Calu3 (cell line): ENCODE measurements around the gene CSMD2. TPM values are rescaled to one million over a fixed set of nuclear protein-coding genes. Genes with fewer than 3 reads are reported as not detected.

Experiments used
- BruUV-seq: library from RNA; stranded (reverse); fragments of 400-500 nt; replicated peaks from 2 replicates; lab custom pipeline; 2021; lab: Mats Ljungman, UMichigan
- CTCF ChIA-PET: fragments of 300-600 bp; sonication (Branson Sonifier 250); formaldehyde crosslinking; loops from one replicate; lab custom pipeline; 2022; ENCODE audit warnings: antibody characterized with exemption; lab: Charles Lee
- DNase-seq: peaks from one replicate; pipeline ENCODE4 v3.0.0; 2022
- H3K27ac Mint-ChIP-seq: one replicate; pipeline ENCODE4 v1.8.0; 2022; ENCODE audit warnings: mixed read lengths; ENCODE audit not compliant: unreplicated experiment
- H3K27me3 Mint-ChIP-seq: one replicate; pipeline ENCODE4 v1.8.0; 2022; ENCODE audit warnings: mixed read lengths; ENCODE audit not compliant: unreplicated experiment
- H3K36me3 Mint-ChIP-seq: one replicate; pipeline ENCODE4 v1.8.0; 2022; ENCODE audit warnings: mild to moderate bottlenecking, moderate library complexity, mixed read lengths; ENCODE audit not compliant: insufficient read depth, unreplicated experiment
- H3K4me1 Mint-ChIP-seq: one replicate; pipeline ENCODE4 v1.8.0; 2022; ENCODE audit warnings: mild to moderate bottlenecking, low read depth, mixed read lengths; ENCODE audit not compliant: unreplicated experiment
- H3K4me3 Mint-ChIP-seq: one replicate; pipeline ENCODE4 v1.8.0; 2022; ENCODE audit warnings: mild to moderate bottlenecking, low read depth, moderate library complexity, mixed read lengths; ENCODE audit not compliant: unreplicated experiment
- H3K9me3 Mint-ChIP-seq: one replicate; pipeline ENCODE4 v1.8.0; 2022; ENCODE audit warnings: low read depth, mixed read lengths; ENCODE audit not compliant: unreplicated experiment
- intact Hi-C: fragments of 100-400 bp; cut with micrococcal nuclease; formaldehyde crosslinking; loops from one replicate; pipeline ENCODE4 v1.10.0; 2022; ENCODE audit not compliant: unreplicated experiment
- total RNA-seq: library from RNA; stranded (reverse); gene quantifications from 2 replicates; pipeline ENCODE4 v1.2.3, GENCODE V29; 2022
- TF ChIP-seq, protein P1 (sequence below): fragments of 200-600 bp; IDR thresholded peaks from one replicate; pipeline ENCODE4 v1.8.0; 2022; ENCODE audit warnings: antibody characterized with exemption; ENCODE audit not compliant: unreplicated experiment

Gene CSMD2
- total RNA-seq, 1 experiment from 2014 or later, result not detected

- Mint-ChIP-seq H3K27me3 (peaks cover 7% of the 10 kb centered on the region), H3K9me3 (peaks cover 6% of the 10 kb centered on the region), H3K27ac (no peak overlapping the region), H3K4me3 (no peak overlapping the region), H3K36me3 (no peaks in the 10 kb centered on the region), H3K4me1 (no peaks in the 10 kb centered on the region)
- TF ChIP-seq, protein P1, sequence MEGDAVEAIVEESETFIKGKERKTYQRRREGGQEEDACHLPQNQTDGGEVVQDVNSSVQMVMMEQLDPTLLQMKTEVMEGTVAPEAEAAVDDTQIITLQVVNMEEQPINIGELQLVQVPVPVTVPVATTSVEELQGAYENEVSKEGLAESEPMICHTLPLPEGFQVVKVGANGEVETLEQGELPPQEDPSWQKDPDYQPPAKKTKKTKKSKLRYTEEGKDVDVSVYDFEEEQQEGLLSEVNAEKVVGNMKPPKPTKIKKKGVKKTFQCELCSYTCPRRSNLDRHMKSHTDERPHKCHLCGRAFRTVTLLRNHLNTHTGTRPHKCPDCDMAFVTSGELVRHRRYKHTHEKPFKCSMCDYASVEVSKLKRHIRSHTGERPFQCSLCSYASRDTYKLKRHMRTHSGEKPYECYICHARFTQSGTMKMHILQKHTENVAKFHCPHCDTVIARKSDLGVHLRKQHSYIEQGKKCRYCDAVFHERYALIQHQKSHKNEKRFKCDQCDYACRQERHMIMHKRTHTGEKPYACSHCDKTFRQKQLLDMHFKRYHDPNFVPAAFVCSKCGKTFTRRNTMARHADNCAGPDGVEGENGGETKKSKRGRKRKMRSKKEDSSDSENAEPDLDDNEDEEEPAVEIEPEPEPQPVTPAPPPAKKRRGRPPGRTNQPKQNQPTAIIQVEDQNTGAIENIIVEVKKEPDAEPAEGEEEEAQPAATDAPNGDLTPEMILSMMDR, result no peak
- intact Hi-C loops, result no loop called here
- BruUV-seq, result no TSS peak
- CTCF ChIA-PET, result no interaction called here
- no peak for DNase-seq
Observed at GRCh38 chr1:33823401-33823800, 341.6 kb downstream of the CSMD2 start.

DNA sequence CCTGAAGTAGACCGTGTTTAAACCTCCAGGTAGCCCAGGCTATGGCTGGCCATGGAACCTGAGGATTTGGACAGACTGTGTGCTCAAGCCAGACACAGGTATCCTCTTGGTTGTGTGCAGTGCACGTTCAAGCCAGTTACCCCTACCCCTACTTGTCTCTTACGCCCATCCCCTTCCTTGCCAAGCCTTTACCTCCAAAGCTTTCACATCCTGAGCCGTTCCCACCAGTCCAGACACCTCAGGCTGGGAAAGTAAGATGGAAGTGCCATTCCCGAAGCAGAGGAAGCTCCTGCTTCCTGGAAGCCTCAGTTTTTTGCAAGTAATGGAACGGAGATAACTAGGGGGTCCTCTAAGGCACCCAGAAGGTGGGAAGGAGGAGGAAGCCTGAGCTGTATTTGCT is 342.6 kb downstream of the CSMD2 start:
- peaks cover 6% of the 10 kb centered on the region for H3K9me3 Mint-ChIP-seq
- TF ChIP-seq, protein P1, result no peak
- no peak overlapping the region for H3K27ac Mint-ChIP-seq
- CTCF ChIA-PET, result no interaction called here
- peaks cover 7% of the 10 kb centered on the region for H3K27me3 Mint-ChIP-seq
- no TSS peak for BruUV-seq
- H3K36me3 Mint-ChIP-seq, result no peaks in the 10 kb centered on the region
- DNase-seq, result no peak
- intact Hi-C loops, result no loop called here
- H3K4me1 Mint-ChIP-seq, result no peaks in the 10 kb centered on the region
- no peak overlapping the region for H3K4me3 Mint-ChIP-seq

DNA sequence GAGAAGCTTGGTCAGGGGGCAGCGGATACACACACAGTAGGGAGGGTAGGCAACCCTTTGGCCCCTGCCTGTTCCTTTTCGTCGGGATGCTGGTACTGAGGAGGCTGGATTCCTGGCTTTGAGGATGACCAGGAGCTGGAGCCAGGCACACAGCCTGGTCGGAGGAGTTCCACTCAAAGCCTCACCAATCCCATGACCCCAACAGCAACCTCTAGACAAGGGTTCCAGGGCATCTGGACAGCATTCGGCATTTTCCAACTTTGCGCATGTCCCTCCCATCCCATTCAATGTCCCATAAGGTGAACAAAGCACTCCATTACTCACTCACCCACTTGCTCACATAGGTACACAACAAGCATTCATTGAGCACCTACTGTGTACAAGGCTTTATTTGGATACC is 343.7 kb downstream of the CSMD2 start:
- Mint-ChIP-seq H3K27ac (no peak overlapping the region), H3K4me3 (no peak overlapping the region), H3K4me1 (no peaks in the 10 kb centered on the region), H3K27me3 (peaks cover 7% of the 10 kb centered on the region), H3K36me3 (no peaks in the 10 kb centered on the region), H3K9me3 (peaks cover 3% of the 10 kb centered on the region)
- intact Hi-C loops, result no loop called here
- no TSS peak for BruUV-seq
- DNase-seq, result no peak
- TF ChIP-seq, protein P1, result no peak
- CTCF ChIA-PET, result no interaction called here

DNA sequence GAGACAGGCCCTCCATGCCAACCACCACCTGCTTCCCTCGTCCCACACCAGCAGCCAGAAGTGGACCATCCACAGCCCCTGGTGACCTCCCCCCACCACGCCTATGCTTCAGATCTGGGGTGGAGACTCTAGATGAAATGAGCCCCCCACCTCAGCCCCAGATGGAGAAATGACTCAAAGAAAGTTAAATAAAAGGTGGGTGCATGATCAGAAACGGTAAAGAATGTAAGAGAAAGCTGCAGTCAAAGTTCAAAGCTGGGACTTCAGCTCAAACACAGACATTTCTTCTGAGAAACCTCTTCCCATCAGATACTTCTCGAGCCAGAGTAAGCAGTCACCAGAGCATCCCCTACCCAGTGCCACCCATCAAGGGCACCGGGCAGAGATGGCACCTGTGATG is 344.2 kb downstream of the CSMD2 start:
- TF ChIP-seq, protein P1, result no peak
- CTCF ChIA-PET, result no interaction called here
- no TSS peak for BruUV-seq
- H3K27ac Mint-ChIP-seq, result no peak overlapping the region
- H3K9me3 Mint-ChIP-seq, result peaks cover 3% of the 10 kb centered on the region
- no peaks in the 10 kb centered on the region for H3K4me1 Mint-ChIP-seq
- DNase-seq, result no peak
- H3K27me3 Mint-ChIP-seq, result peaks cover 7% of the 10 kb centered on the region
- H3K4me3 Mint-ChIP-seq, result no peak overlapping the region
- intact Hi-C loops, result no loop called here
- no peaks in the 10 kb centered on the region for H3K36me3 Mint-ChIP-seq

GRCh38 chr1:33819913-33820311 is 345.1 kb downstream of the CSMD2 start:
- intact Hi-C loops, result no loop called here
- H3K4me3 Mint-ChIP-seq, result no peak overlapping the region
- H3K27ac Mint-ChIP-seq, result no peak overlapping the region
- TF ChIP-seq, protein P1, result no peak
- peaks cover 15% of the 10 kb centered on the region for H3K27me3 Mint-ChIP-seq
- H3K9me3 Mint-ChIP-seq, result peaks cover 4% of the 10 kb centered on the region
- no peaks in the 10 kb centered on the region for H3K36me3 Mint-ChIP-seq
- BruUV-seq, result no TSS peak
- H3K4me1 Mint-ChIP-seq, result no peaks in the 10 kb centered on the region
- CTCF ChIA-PET, result no interaction called here
- no peak for DNase-seq
